Activated CD8-positive, alpha-beta T cell treated with anti-CD3 and anti-CD28 coated beads for 36 hours (primary cell): ENCODE measurements around the gene KLHL2. TPM values are rescaled to one million over a fixed set of nuclear protein-coding genes. Genes with fewer than 3 reads are reported as not detected.

Experiments used
- ATAC-seq: fragments of 200-7000 bp; cut with Tn5 transposase; one replicate; pipeline ENCODE4 v1.10.0; 2021; ENCODE audit warnings: mild to moderate bottlenecking, moderate library complexity
- CTCF ChIA-PET: fragments of 350-600 bp; sonication (Branson Sonifier 250); formaldehyde crosslinking; loops from one replicate; lab custom pipeline; 2021; ENCODE audit warnings: antibody characterized with exemption; lab: Charles Lee
- POLR2A ChIA-PET: fragments of 350-600 bp; sonication (Branson Sonifier 250); formaldehyde crosslinking; loops from one replicate; lab custom pipeline; 2021; ENCODE audit warnings: antibody characterized with exemption; lab: Charles Lee
- DNase-seq: peaks from one replicate; pipeline ENCODE4 v3.0.0-alpha.2; 2020
- H3K27ac Mint-ChIP-seq: one replicate; pipeline ENCODE4 v1.8.0; 2021; ENCODE audit warnings: mild to moderate bottlenecking, mixed read lengths
- H3K27me3 Mint-ChIP-seq: one replicate; pipeline ENCODE4 v1.8.0; 2021; ENCODE audit warnings: mixed read lengths
- H3K36me3 Mint-ChIP-seq: one replicate; pipeline ENCODE4 v1.8.0; 2021; ENCODE audit warnings: low read depth, mixed read lengths
- H3K4me1 Mint-ChIP-seq: one replicate; pipeline ENCODE4 v1.8.0; 2021; ENCODE audit warnings: low read depth, mixed read lengths
- H3K4me3 Mint-ChIP-seq: one replicate; pipeline ENCODE4 v1.8.0; 2021; ENCODE audit warnings: mild to moderate bottlenecking, moderate library complexity, mixed read lengths
- H3K9me3 Mint-ChIP-seq: one replicate; pipeline ENCODE4 v1.8.0; 2021; ENCODE audit warnings: mixed read lengths
- CTCF ChIP-seq: fragments of 200-600 bp; IDR thresholded peaks from one replicate; pipeline ENCODE4 v1.8.0; 2022; ENCODE audit warnings: antibody characterized with exemption, mild to moderate bottlenecking
- intact Hi-C: fragments of 100-400 bp; cut with micrococcal nuclease; formaldehyde crosslinking; loops from one replicate; pipeline ENCODE4 v1.10.0; 2022
- total RNA-seq, 2 experiments: library from RNA; stranded (reverse); gene quantifications; one replicate each; pipeline ENCODE4 v1.2.3, GENCODE V29; 2021

KLHL2 gene
- total RNA-seq, 2 experiments from 2014 or later, result 24.5 to 29.4 TPM

- intact Hi-C loops, result loop anchor here (5.0 kb wide), 1 partner anchor 106 kb away; no protein-coding TSS in a partner anchor
- ATAC-seq (peak; percentile 49), DNase-seq (peak; percentile 51)
- H3K4me1 Mint-ChIP-seq, result no peaks in the 10 kb centered on the region
- POLR2A ChIA-PET, result no interaction called here
- CTCF ChIA-PET, result interaction anchor here (0.6 to 2.7 kb wide), 9 partner anchors 10 to 224 kb away, joined by 3 to 11 read pairs (median 3); no protein-coding TSS in a partner anchor
- no peaks in the 10 kb centered on the region for H3K9me3 Mint-ChIP-seq
- TF ChIP-seq CTCF, result peak; percentile 29
- no peak overlapping the region for H3K27ac Mint-ChIP-seq
- H3K4me3 Mint-ChIP-seq, result no peak overlapping the region
- peaks cover 17% of the 10 kb centered on the region for H3K27me3 Mint-ChIP-seq
- no peaks in the 10 kb centered on the region for H3K36me3 Mint-ChIP-seq
These were observed 148.5 kb downstream of the KLHL2 start for GRCh38 chr4:165355900-165356300.

- intact Hi-C loops, result loop anchor here (5.0 kb wide), 1 partner anchor 103 kb away; no protein-coding TSS in a partner anchor
- no peaks in the 10 kb centered on the region for H3K9me3 Mint-ChIP-seq
- DNase-seq (no peak), ATAC-seq (no peak)
- H3K36me3 Mint-ChIP-seq, result no peaks in the 10 kb centered on the region
- no peak overlapping the region for H3K4me3 Mint-ChIP-seq
- H3K4me1 Mint-ChIP-seq, result no peaks in the 10 kb centered on the region
- ChIA-PET POLR2A (interaction anchor here (1.3 kb wide), 1 partner anchor 10 kb away, joined by 3 read pairs; no protein-coding TSS in a partner anchor), CTCF (interaction anchor here (1.1 to 2.0 kb wide), 3 partner anchors 9 to 228 kb away, joined by 3 to 7 read pairs (median 4); partner anchors contain the start of gene MSMO1)
- no peak overlapping the region for H3K27ac Mint-ChIP-seq
- peaks cover 25% of the 10 kb centered on the region for H3K27me3 Mint-ChIP-seq
- TF ChIP-seq CTCF, result no peak
These were observed 152.1 kb downstream of the KLHL2 start for GRCh38 chr4:165359506-165359905.

- POLR2A ChIA-PET, result interaction anchor here (1.3 kb wide), 1 partner anchor 10 kb away, joined by 3 read pairs; no protein-coding TSS in a partner anchor
- H3K4me1 Mint-ChIP-seq, result no peaks in the 10 kb centered on the region
These were observed 152.8 kb downstream of the KLHL2 start for GRCh38 chr4:165360041-165360695.

GRCh38 chr4:165360985-165361670, 153.8 kb downstream of the KLHL2 start:
- H3K4me3 Mint-ChIP-seq, result no peak overlapping the region
- no peaks in the 10 kb centered on the region for H3K36me3 Mint-ChIP-seq
- H3K27ac Mint-ChIP-seq, result no peak overlapping the region
- intact Hi-C loops, result no loop called here
- CTCF ChIA-PET, result interaction anchor here (2.0 kb wide), 1 partner anchor 10 kb away, joined by 7 read pairs; no protein-coding TSS in a partner anchor
- ATAC-seq (no peak), DNase-seq (no peak)
- H3K4me1 Mint-ChIP-seq, result no peaks in the 10 kb centered on the region
- POLR2A ChIA-PET, result no interaction called here
- no peak for TF ChIP-seq CTCF
- peaks cover 22% of the 10 kb centered on the region for H3K27me3 Mint-ChIP-seq
- H3K9me3 Mint-ChIP-seq, result no peaks in the 10 kb centered on the region

More at GRCh38 chr4:165360041-165360695, 152.8 kb downstream of the KLHL2 start:
- Mint-ChIP-seq H3K4me3 (no peak overlapping the region), H3K9me3 (no peaks in the 10 kb centered on the region), H3K27me3 (peaks cover 25% of the 10 kb centered on the region), H3K36me3 (no peaks in the 10 kb centered on the region), H3K27ac (no peak overlapping the region)
- CTCF ChIA-PET, result interaction anchor here (1.1 to 2.0 kb wide), 3 partner anchors 9 to 229 kb away, joined by 3 to 7 read pairs (median 4); partner anchors contain the start of gene MSMO1
- DNase-seq (no peak), ATAC-seq (no peak)
- TF ChIP-seq CTCF, result no peak
- intact Hi-C loops, result no loop called here
